HepG2 (cell line): Measurements from ENCODE around the gene CACNA1F. TPM values are rescaled to one million over a fixed set of nuclear protein-coding genes. Genes with fewer than 3 reads are reported as not detected.

ENCODE experiments used
- ATF4 ChIP-seq, 2 experiments: fragments of 450-650 bp in 1 of 2; sonication (generic) in 1 of 2; formaldehyde crosslinking; IDR thresholded peaks; 2 replicates each; pipeline versions ENCODE4 v1.5.0 to v1.8.0; 2020 to 2022; ENCODE audit warnings: mild to moderate bottlenecking in 1 of 2, missing genetic modification reagents in 1 of 2
- ATF7-NPFF ChIP-seq: sonication (generic); formaldehyde crosslinking; IDR thresholded peaks from 2 replicates; pipeline ENCODE4 v1.8.1; 2023; ENCODE audit warnings: mild to moderate bottlenecking, low read depth, missing genetic modification reagents, moderate library complexity
- BCL3 ChIP-seq: sonication (generic); formaldehyde crosslinking; IDR thresholded peaks from 2 replicates; pipeline ENCODE4 v1.5.1; 2020; ENCODE audit warnings: mild to moderate bottlenecking, missing genetic modification reagents, moderate library complexity
- CBX5 ChIP-seq: sonication (generic); formaldehyde crosslinking; IDR thresholded peaks from 2 replicates; pipeline ENCODE4 v1.4.0; 2020; ENCODE audit warnings: missing genetic modification reagents, borderline replicate concordance
- RBFOX2 ChIP-seq: fragments of 200-400 bp; formaldehyde crosslinking; IDR thresholded peaks from 2 replicates; pipeline ENCODE4 v1.6.1; 2017; ENCODE audit warnings: low read depth, mild to moderate bottlenecking, low read length
- RERE ChIP-seq: IDR thresholded peaks from 2 replicates; pipeline ENCODE4 v1.6.1; 2016; ENCODE audit warnings: low read depth, missing genetic modification reagents, missing compliant biosample characterization
- RFXANK ChIP-seq: IDR thresholded peaks from 2 replicates; pipeline ENCODE4 v1.6.1; 2016
- RFXAP ChIP-seq: sonication (generic); formaldehyde crosslinking; IDR thresholded peaks from 2 replicates; pipeline ENCODE4 v1.4.0; 2020; ENCODE audit warnings: missing genetic modification reagents, borderline replicate concordance
- THAP9 ChIP-seq: sonication (generic); formaldehyde crosslinking; IDR thresholded peaks from 2 replicates; pipeline ENCODE4; 2020; ENCODE audit warnings: missing genetic modification reagents, mild to moderate bottlenecking, borderline replicate concordance
- ZBTB38 ChIP-seq: sonication (generic); formaldehyde crosslinking; IDR thresholded peaks from 2 replicates; pipeline ENCODE4 v1.5.1; 2020; ENCODE audit warnings: mild to moderate bottlenecking, missing genetic modification reagents
- ZFP36L1 ChIP-seq: sonication (generic); formaldehyde crosslinking; IDR thresholded peaks from 2 replicates; pipeline ENCODE4 v1.8.0; 2022; ENCODE audit warnings: mild to moderate bottlenecking, missing genetic modification reagents, moderate library complexity
- ZNF687 ChIP-seq: sonication (generic); formaldehyde crosslinking; IDR thresholded peaks from 2 replicates; pipeline ENCODE4 v1.5.1; 2020; ENCODE audit warnings: mild to moderate bottlenecking, missing genetic modification reagents, moderate library complexity
- ZNF816 ChIP-seq: sonication (generic); formaldehyde crosslinking; IDR thresholded peaks from 2 replicates; pipeline ENCODE4 v1.8.0; 2022; ENCODE audit warnings: missing genetic modification reagents, mild to moderate bottlenecking, borderline replicate concordance
- polyA plus RNA-seq, 8 experiments: library from polyadenylated mRNA; depleted of rRNA in 3 of 8; stranded (reverse) in 7 of 8; unstranded in 1 of 8; fragments of >200 nt; fragmentation: Illumina TruSeq in 4 of 8; extraction: Trizol in 4 of 8; gene quantifications; 2 replicates each; pipeline versions ENCODE4 v1.2.1 to v1.2.3, GENCODE V29; 2011 to 2016; ENCODE audit warnings: low read depth in 4 of 8, missing spikeins in 1 of 8, mixed read lengths in 1 of 8; ENCODE audit not compliant: insufficient read depth in 1 of 8
- total RNA-seq, 5 experiments: library from RNA; depleted of rRNA; stranded (reverse); fragments of >200 nt; fragmentation: Illumina TruSeq; extraction: Trizol; gene quantifications; 2 replicates each; pipeline ENCODE4 v1.2.3, GENCODE V29; 2016; ENCODE audit warnings: low read depth in 1 of 5

The CACNA1F gene
- total and polyA plus RNA-seq, 2 of the 13 experiments (the other 11 are each of a cell fraction or from before 2014, with no cell fraction given), result 0.03 TPM; not detected in 1

GRCh38 chrX:49270249-49270921 lies 37.2 kb upstream of the CACNA1F start (continued):
- TF ChIP-seq ZNF687 (CRISPR knock-in tag) (peak; percentile 81), RFXAP (CRISPR knock-in tag) (no peak), ZBTB38 (CRISPR knock-in tag) (peak; percentile 100), ATF4 (CRISPR knock-in tag; IDR thresholded peaks at IDR 0.05) (no peak), RERE (CRISPR knock-in tag) (no peak), CBX5 (no peak), ZNF816 (CRISPR knock-in tag) (no peak), RFXANK (CRISPR knock-in tag) (no peak), BCL3 (no peak), ZFP36L1 (CRISPR knock-in tag) (no peak), RBFOX2 (peak; percentile 79), ATF7-NPFF (CRISPR knock-in tag) (peak; percentile 23; the same call in 1 of the 2 replicates), THAP9 (CRISPR knock-in tag) (no peak)
